GM19099 (cell line): ENCODE measurements around the gene KIAA1614.

Experiments used
- POLR2A ChIP-seq: IDR thresholded peaks from 3 replicates; pipeline ENCODE4 v1.6.1; 2011; ENCODE audit warnings: low read depth; ENCODE audit not compliant: insufficient read length; ENCODE audit errors: extremely low read depth

Gene KIAA1614

GRCh38 chr1:180912801-180913565, at the start of gene KIAA1614:
TSS of gene KIAA1614 (plus strand) at chr1:180912897. CDS start at chr1:180913244, 347 bp downstream.
- peak; percentile 61 for TF ChIP-seq POLR2A

- TF ChIP-seq POLR2A: no peak
These were observed 49.4 kb upstream of the KIAA1614 start for GRCh38 chr1:180863158-180863775.

- TF ChIP-seq POLR2A: no peak
These were observed 30.7 kb upstream of the KIAA1614 start for GRCh38 chr1:180881806-180882509.

GRCh38 chr1:180884588-180885300, 28.0 kb upstream of the KIAA1614 start:
- no peak for TF ChIP-seq POLR2A

GRCh38 chr1:180886338-180886737, 26.4 kb upstream of the KIAA1614 start:
- TF ChIP-seq POLR2A: no peak

- no peak for TF ChIP-seq POLR2A
These were observed 24.9 kb upstream of the KIAA1614 start for GRCh38 chr1:180887841-180888240.

GRCh38 chr1:180888870-180889269, 23.8 kb upstream of the KIAA1614 start:
- no peak for TF ChIP-seq POLR2A

- no peak for TF ChIP-seq POLR2A
These were observed 23.4 kb upstream of the KIAA1614 start for GRCh38 chr1:180889325-180889724.

- TF ChIP-seq POLR2A: no peak
These were observed 20.4 kb upstream of the KIAA1614 start for GRCh38 chr1:180892272-180892671.

- no peak for TF ChIP-seq POLR2A
These were observed 20.0 kb upstream of the KIAA1614 start for GRCh38 chr1:180892675-180893074.

- no peak for TF ChIP-seq POLR2A
These were observed 19.1 kb upstream of the KIAA1614 start for GRCh38 chr1:180893614-180894013.

- TF ChIP-seq POLR2A: no peak
These were observed 16.5 kb upstream of the KIAA1614 start for GRCh38 chr1:180896161-180896560.

GRCh38 chr1:180898441-180899219, 14.1 kb upstream of the KIAA1614 start:
- no peak for TF ChIP-seq POLR2A

GRCh38 chr1:180899262-180899661, 13.4 kb upstream of the KIAA1614 start:
- TF ChIP-seq POLR2A: no peak

GRCh38 chr1:180901076-180901990, 11.4 kb upstream of the KIAA1614 start:
- TF ChIP-seq POLR2A: no peak
